ENCODE measurements around the gene MYO10.

The MYO10 gene

DNA sequence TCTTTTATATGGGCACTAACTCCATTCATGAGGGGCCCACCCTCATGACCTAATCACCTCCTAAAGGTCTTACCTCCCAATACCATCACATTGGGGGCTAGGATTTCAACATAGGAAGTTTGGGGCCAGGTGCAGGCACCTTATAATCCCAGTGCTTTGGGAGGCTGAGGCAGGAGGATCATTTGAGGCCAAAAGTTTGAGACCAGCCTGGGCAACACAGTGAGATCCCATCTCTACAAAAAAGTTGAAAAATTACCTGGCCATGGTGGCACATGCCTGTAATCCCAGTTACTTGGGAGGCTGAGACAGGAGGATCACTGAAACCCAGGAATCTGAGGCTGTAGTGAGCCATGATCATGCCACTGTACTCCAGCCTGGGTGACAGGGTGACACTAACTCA lies 76.7 kb downstream of the MYO10 start:
- Histone ChIP-seq H3K9me3 (ENCODE audit: control insufficient read depth, low read length) (no peaks in the 10 kb centered on the region), H3K36me3 (ENCODE audit: control insufficient read depth, insufficient read depth, low read length) (no peaks in the 10 kb centered on the region), H3K9ac (no peak overlapping the region), H3K27ac (no peak overlapping the region), H2AFZ (no peak overlapping the region), H3K4me1 (no peaks in the 10 kb centered on the region), H3K27me3 (ENCODE audit: control insufficient read depth, insufficient read depth, low read length) (no peaks in the 10 kb centered on the region), H3K4me3 (ENCODE audit: low read depth, low read length) (no peak overlapping the region), H3K4me2 (ENCODE audit: low read length) (no peak overlapping the region), H3K79me2 (no peaks in the 10 kb centered on the region)
- TF ChIP-seq, protein P1, sequence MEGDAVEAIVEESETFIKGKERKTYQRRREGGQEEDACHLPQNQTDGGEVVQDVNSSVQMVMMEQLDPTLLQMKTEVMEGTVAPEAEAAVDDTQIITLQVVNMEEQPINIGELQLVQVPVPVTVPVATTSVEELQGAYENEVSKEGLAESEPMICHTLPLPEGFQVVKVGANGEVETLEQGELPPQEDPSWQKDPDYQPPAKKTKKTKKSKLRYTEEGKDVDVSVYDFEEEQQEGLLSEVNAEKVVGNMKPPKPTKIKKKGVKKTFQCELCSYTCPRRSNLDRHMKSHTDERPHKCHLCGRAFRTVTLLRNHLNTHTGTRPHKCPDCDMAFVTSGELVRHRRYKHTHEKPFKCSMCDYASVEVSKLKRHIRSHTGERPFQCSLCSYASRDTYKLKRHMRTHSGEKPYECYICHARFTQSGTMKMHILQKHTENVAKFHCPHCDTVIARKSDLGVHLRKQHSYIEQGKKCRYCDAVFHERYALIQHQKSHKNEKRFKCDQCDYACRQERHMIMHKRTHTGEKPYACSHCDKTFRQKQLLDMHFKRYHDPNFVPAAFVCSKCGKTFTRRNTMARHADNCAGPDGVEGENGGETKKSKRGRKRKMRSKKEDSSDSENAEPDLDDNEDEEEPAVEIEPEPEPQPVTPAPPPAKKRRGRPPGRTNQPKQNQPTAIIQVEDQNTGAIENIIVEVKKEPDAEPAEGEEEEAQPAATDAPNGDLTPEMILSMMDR (IDR thresholded peaks at IDR 0.05): no peak

DNA sequence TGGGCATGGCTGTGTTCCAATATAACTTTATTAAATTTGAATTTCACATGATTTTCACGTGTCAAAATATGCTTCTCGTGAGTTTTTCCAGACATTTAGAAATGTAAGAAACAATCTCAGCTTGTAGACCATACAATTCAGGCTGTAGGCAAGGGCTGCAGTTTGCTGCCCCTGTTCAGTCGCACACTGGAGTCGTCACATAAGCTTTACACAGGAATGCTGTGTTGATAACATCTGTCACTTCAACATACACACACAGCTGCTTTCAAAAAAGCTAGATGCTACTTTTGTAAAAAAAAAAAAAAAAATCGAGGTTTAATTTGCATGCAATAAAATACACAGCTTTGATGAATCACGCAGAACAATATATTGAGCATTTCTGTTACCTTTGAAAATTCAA lies 77.9 kb downstream of the MYO10 start:
- Histone ChIP-seq H3K27ac (no peak overlapping the region), H3K27me3 (ENCODE audit: control insufficient read depth, insufficient read depth, low read length) (no peaks in the 10 kb centered on the region), H3K79me2 (no peaks in the 10 kb centered on the region), H3K9ac (no peak overlapping the region), H2AFZ (no peak overlapping the region), H3K4me2 (ENCODE audit: low read length) (no peak overlapping the region), H3K9me3 (ENCODE audit: control insufficient read depth, low read length) (no peaks in the 10 kb centered on the region), H3K36me3 (ENCODE audit: control insufficient read depth, insufficient read depth, low read length) (no peaks in the 10 kb centered on the region), H3K4me1 (no peaks in the 10 kb centered on the region), H3K4me3 (ENCODE audit: low read depth, low read length) (no peak overlapping the region)
- TF ChIP-seq, protein P1 (IDR thresholded peaks at IDR 0.05): no peak

DNA sequence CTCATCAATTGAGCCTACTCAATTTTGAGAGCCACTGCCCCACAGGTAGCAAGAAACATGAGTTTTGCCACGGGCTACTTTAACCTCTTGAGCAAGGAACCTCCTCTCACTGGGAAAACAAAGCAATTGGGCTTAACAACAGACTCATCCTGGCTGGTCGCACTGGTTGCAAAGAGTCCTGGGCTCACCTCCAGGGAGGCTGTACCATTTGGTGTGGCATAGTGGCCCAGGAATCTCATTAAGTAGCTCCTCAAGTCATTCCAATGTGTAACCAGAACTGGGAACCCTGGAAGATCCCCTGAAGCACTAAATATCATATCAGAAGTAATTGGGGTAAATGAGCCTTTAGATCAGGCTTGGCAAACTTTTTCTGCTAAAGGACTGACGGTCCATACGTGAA lies 78.5 kb downstream of the MYO10 start:
- Histone ChIP-seq H3K36me3 (ENCODE audit: control insufficient read depth, insufficient read depth, low read length) (no peaks in the 10 kb centered on the region), H3K4me2 (ENCODE audit: low read length) (no peak overlapping the region), H3K4me1 (no peaks in the 10 kb centered on the region), H3K27ac (no peak overlapping the region), H3K9ac (no peak overlapping the region), H3K79me2 (no peaks in the 10 kb centered on the region), H3K9me3 (ENCODE audit: control insufficient read depth, low read length) (no peaks in the 10 kb centered on the region), H2AFZ (no peak overlapping the region), H3K4me3 (ENCODE audit: low read depth, low read length) (no peak overlapping the region), H3K27me3 (ENCODE audit: control insufficient read depth, insufficient read depth, low read length) (no peaks in the 10 kb centered on the region)
- TF ChIP-seq, protein P1 (IDR thresholded peaks at IDR 0.05): no peak

DNA sequence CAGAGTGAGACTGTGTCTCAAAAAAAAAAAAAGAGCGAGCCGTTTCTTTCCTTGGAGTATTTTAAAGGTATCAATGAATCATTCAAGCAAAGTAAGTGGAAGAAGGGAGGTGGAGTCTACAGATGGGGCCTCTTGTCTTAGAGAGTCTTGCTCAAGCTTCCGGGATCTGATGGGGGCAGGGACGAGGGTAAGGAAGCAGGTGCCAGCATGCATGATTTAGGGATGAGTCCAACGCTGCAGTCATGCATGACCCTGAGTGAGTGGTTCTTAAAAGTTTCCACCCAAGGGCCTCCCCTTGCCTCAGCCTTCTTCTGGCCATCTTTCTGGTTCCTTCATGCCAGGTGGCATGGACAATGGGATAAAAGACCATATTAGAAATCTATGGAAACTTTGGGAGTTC lies 79.6 kb downstream of the MYO10 start:
- TF ChIP-seq, protein P1 (IDR thresholded peaks at IDR 0.05): no peak
- H3K4me3 ChIP-seq (ENCODE audit: low read depth, low read length): no peak overlapping the region
- no peak overlapping the region for H3K9ac ChIP-seq
- H3K79me2 ChIP-seq: no peaks in the 10 kb centered on the region
- no peak overlapping the region for H3K27ac ChIP-seq
- H3K4me1 ChIP-seq: no peaks in the 10 kb centered on the region
- H3K9me3 ChIP-seq (ENCODE audit: control insufficient read depth, low read length): no peaks in the 10 kb centered on the region
- H3K4me2 ChIP-seq (ENCODE audit: low read length): no peak overlapping the region
- H3K36me3 ChIP-seq (ENCODE audit: control insufficient read depth, insufficient read depth, low read length): no peaks in the 10 kb centered on the region
- H2AFZ ChIP-seq: no peak overlapping the region
- H3K27me3 ChIP-seq (ENCODE audit: control insufficient read depth, insufficient read depth, low read length): no peaks in the 10 kb centered on the region

DNA sequence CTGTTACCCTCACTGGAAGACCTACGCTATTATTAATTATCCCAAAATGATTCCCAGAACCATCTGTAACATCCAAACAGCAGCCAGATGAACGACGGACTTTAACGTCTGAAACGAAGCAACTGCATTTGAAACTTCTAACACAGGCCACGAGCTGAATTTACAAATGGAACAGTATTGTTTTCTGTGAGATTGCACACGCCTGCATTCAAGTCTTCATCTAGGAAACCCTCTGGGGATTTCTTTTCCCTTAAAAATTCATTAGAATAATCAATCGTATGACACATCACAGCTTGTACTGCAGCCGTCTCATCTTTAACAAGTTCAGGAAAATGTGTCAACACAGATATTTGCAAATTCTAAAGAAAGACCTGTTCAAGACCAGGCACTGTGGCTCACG lies 80.2 kb downstream of the MYO10 start:
- Histone ChIP-seq H3K79me2 (no peaks in the 10 kb centered on the region), H3K4me3 (ENCODE audit: low read depth, low read length) (no peak overlapping the region), H3K9me3 (ENCODE audit: control insufficient read depth, low read length) (no peaks in the 10 kb centered on the region), H3K27ac (no peak overlapping the region), H3K4me2 (ENCODE audit: low read length) (no peak overlapping the region), H3K27me3 (ENCODE audit: control insufficient read depth, insufficient read depth, low read length) (no peaks in the 10 kb centered on the region), H3K36me3 (ENCODE audit: control insufficient read depth, insufficient read depth, low read length) (no peaks in the 10 kb centered on the region), H3K9ac (no peak overlapping the region), H3K4me1 (no peaks in the 10 kb centered on the region), H2AFZ (no peak overlapping the region)
- TF ChIP-seq, protein P1 (IDR thresholded peaks at IDR 0.05): no peak
